Endodermal cell (in vitro differentiated cells): ENCODE data around the gene CCSER1. TPM values are rescaled to one million over a fixed set of nuclear protein-coding genes. Genes with fewer than 3 reads are reported as not detected.

Source experiments
- DNase-seq: peaks from one replicate; pipeline ENCODE4 v3.0.0-alpha.2; 2017
- H3K27ac ChIP-seq: 2 replicates; pipeline ENCODE4 v1.5.1; 2013; ENCODE audit warnings: mild to moderate bottlenecking, low read depth, low read length, moderate library complexity
- H3K27me3 ChIP-seq: 2 replicates; pipeline ENCODE4 v1.6.1; 2013; ENCODE audit warnings: mild to moderate bottlenecking, low read length, moderate library complexity; ENCODE audit not compliant: insufficient read depth, control insufficient read depth, poor library complexity, severe bottlenecking
- H3K36me3 ChIP-seq: 2 replicates; pipeline ENCODE4 v1.7.0; 2013; ENCODE audit warnings: mild to moderate bottlenecking, low read length, moderate library complexity; ENCODE audit not compliant: control insufficient read depth, insufficient read depth
- H3K4me1 ChIP-seq: one replicate; pipeline ENCODE4 v1.7.0; 2013; ENCODE audit warnings: low read length; ENCODE audit not compliant: control insufficient read depth, insufficient read depth
- H3K4me3 ChIP-seq: 2 replicates; pipeline ENCODE4 v1.5.1; 2013; ENCODE audit warnings: mild to moderate bottlenecking, low read length, moderate library complexity
- H3K9ac ChIP-seq: 2 replicates; pipeline ENCODE4 v1.6.1; 2013; ENCODE audit warnings: mild to moderate bottlenecking, low read length, moderate library complexity; ENCODE audit not compliant: poor library complexity, severe bottlenecking; ENCODE audit errors: extremely low read depth
- H3K9me3 ChIP-seq: 2 replicates; pipeline ENCODE4 v1.6.1; 2013; ENCODE audit warnings: mild to moderate bottlenecking, low read length, moderate library complexity; ENCODE audit not compliant: control insufficient read depth
- H3K27ac Mint-ChIP-seq: 2 replicates; pipeline ENCODE4 v1.8.0; 2020; ENCODE audit warnings: mixed read lengths
- H3K27me3 Mint-ChIP-seq: 2 replicates; pipeline ENCODE4 v1.8.0; 2021; ENCODE audit warnings: mild to moderate bottlenecking, mixed read lengths; ENCODE audit not compliant: insufficient read depth
- H3K36me3 Mint-ChIP-seq: 2 replicates; pipeline ENCODE4 v1.8.0; 2020; ENCODE audit warnings: low read depth, mixed read lengths
- H3K4me1 Mint-ChIP-seq: 2 replicates; pipeline ENCODE4 v1.8.0; 2020; ENCODE audit warnings: mixed read lengths
- H3K4me3 Mint-ChIP-seq: 2 replicates; pipeline ENCODE4 v1.8.0; 2020; ENCODE audit warnings: mild to moderate bottlenecking, moderate library complexity, mixed read lengths
- H3K9me3 Mint-ChIP-seq: 2 replicates; pipeline ENCODE4 v1.8.0; 2020; ENCODE audit warnings: mild to moderate bottlenecking, mixed read lengths
- CTCF ChIP-seq: fragments of 200-600 bp; sonication (generic); conservative IDR thresholded peaks from 2 replicates; pipeline ENCODE4 v1.5.0; 2021; ENCODE audit warnings: antibody characterized with exemption, mild to moderate bottlenecking
- WGBS, 2 experiments: methylation state at CpG; one replicate each; pipeline versions ENCODE4 v1.1.5 to v1.1.7; 2013; ENCODE audit warnings: missing lambda C conversion rate in 2 of 2, mixed read lengths in 1 of 2; ENCODE audit not compliant: insufficient coverage in 1 of 2, insufficient read length in 1 of 2; 5-methylcytosine and 5-hydroxymethylcytosine counted together
- total RNA-seq, 2 donors: library from RNA; stranded (reverse); fragmentation: NEBNext Ultra II Directional in 1 of 2; extraction: Animal tissue kit (Norgen Biotek cat#: 25700) in 1 of 2; gene quantifications; 2 replicates in 1 of 2; 3 replicates in 1 of 2; pipeline ENCODE4 v1.2.1, GENCODE V29; 2021

The CCSER1 gene
- total RNA-seq, 2 donors from 2014 or later, result 1.1 to 2.2 TPM

GRCh38 chr4:90840291-90840690 is 713.1 kb downstream of the CCSER1 start:
- H3K4me1 ChIP-seq, result no peaks in the 10 kb centered on the region
- Mint-ChIP-seq H3K9me3 (no peaks in the 10 kb centered on the region), H3K36me3 (no peaks in the 10 kb centered on the region), H3K27me3 (no peaks in the 10 kb centered on the region), H3K27ac (no peak overlapping the region), H3K4me1 (no peaks in the 10 kb centered on the region), H3K4me3 (no peak overlapping the region)
- no peak for DNase-seq
- H3K27me3 ChIP-seq, result no peaks in the 10 kb centered on the region
- H3K36me3 ChIP-seq, result no peaks in the 10 kb centered on the region
- TF ChIP-seq CTCF, result no peak
- no peak overlapping the region for H3K27ac ChIP-seq
- no peak overlapping the region for H3K9ac ChIP-seq
- 93% methylated on average over 2 of the region's 3 CpGs; no CpG with 5 or more reads in 1 of the 2 experiments for WGBS, 2 experiments
- H3K9me3 ChIP-seq, result no peaks in the 10 kb centered on the region
- no peak overlapping the region for H3K4me3 ChIP-seq

GRCh38 chr4:90840828-90841227 is 713.6 kb downstream of the CCSER1 start:
- no peaks in the 10 kb centered on the region for H3K27me3 Mint-ChIP-seq
- H3K36me3 ChIP-seq, result no peaks in the 10 kb centered on the region
- H3K9me3 Mint-ChIP-seq, result no peaks in the 10 kb centered on the region

GRCh38 chr4:90841676-90842075 is 714.5 kb downstream of the CCSER1 start:
- Mint-ChIP-seq H3K27ac (no peak overlapping the region), H3K36me3 (no peaks in the 10 kb centered on the region), H3K27me3 (no peaks in the 10 kb centered on the region), H3K4me3 (no peak overlapping the region), H3K9me3 (no peaks in the 10 kb centered on the region), H3K4me1 (no peaks in the 10 kb centered on the region)
- H3K9me3 ChIP-seq, result no peaks in the 10 kb centered on the region
- H3K9ac ChIP-seq, result no peak overlapping the region
- H3K27ac ChIP-seq, result no peak overlapping the region
- H3K4me3 ChIP-seq, result no peak overlapping the region
- TF ChIP-seq CTCF, result no peak
- H3K36me3 ChIP-seq, result no peaks in the 10 kb centered on the region
- no peak for DNase-seq
- WGBS, 2 experiments, result 67 to 70% methylated on average over 1 of the region's 1 CpG
- H3K4me1 ChIP-seq, result no peaks in the 10 kb centered on the region
- no peaks in the 10 kb centered on the region for H3K27me3 ChIP-seq

More at GRCh38 chr4:90840828-90841227, 713.6 kb downstream of the CCSER1 start:
- no peak overlapping the region for H3K27ac ChIP-seq
- Mint-ChIP-seq H3K4me3 (no peak overlapping the region), H3K27ac (no peak overlapping the region), H3K36me3 (no peaks in the 10 kb centered on the region), H3K4me1 (no peaks in the 10 kb centered on the region)
- no peak overlapping the region for H3K4me3 ChIP-seq
- TF ChIP-seq CTCF, result no peak
- no peaks in the 10 kb centered on the region for H3K9me3 ChIP-seq
- no peaks in the 10 kb centered on the region for H3K27me3 ChIP-seq
- H3K9ac ChIP-seq, result no peak overlapping the region
- H3K4me1 ChIP-seq, result no peaks in the 10 kb centered on the region
- no peak for DNase-seq
